ENCODE results near the gene CDKL1.

- TF ChIP-seq, protein P1, sequence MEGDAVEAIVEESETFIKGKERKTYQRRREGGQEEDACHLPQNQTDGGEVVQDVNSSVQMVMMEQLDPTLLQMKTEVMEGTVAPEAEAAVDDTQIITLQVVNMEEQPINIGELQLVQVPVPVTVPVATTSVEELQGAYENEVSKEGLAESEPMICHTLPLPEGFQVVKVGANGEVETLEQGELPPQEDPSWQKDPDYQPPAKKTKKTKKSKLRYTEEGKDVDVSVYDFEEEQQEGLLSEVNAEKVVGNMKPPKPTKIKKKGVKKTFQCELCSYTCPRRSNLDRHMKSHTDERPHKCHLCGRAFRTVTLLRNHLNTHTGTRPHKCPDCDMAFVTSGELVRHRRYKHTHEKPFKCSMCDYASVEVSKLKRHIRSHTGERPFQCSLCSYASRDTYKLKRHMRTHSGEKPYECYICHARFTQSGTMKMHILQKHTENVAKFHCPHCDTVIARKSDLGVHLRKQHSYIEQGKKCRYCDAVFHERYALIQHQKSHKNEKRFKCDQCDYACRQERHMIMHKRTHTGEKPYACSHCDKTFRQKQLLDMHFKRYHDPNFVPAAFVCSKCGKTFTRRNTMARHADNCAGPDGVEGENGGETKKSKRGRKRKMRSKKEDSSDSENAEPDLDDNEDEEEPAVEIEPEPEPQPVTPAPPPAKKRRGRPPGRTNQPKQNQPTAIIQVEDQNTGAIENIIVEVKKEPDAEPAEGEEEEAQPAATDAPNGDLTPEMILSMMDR (conservative IDR thresholded peaks at IDR 0.05 in 1 of 2, IDR thresholded peaks at IDR 0.05 in 1 of 2; ENCODE audit: low read depth in 1 of 2, low read length in 2 of 2), result no peak
- TF ChIP-seq EZH2 (IDR thresholded peaks at IDR 0.05; ENCODE audit: low read length, missing control alignments), result no peak
These were observed 45.7 kb downstream of the CDKL1 start for GRCh38 chr14:50350975-50351374.
